HG02885 (cell line): ENCODE results near the gene SLC9A9.
"Not testable (repeated sequence)": the region's sequence is repeated elsewhere in the genome, so short reads cannot be mapped to it uniquely, and the experiment has no call there.

Experiments
- ATAC-seq: cut with Tn5 transposase; IDR thresholded peaks from one replicate; pipeline ENCODE4 v1.9.1; 2021; ENCODE audit warnings: mild to moderate bottlenecking; ENCODE audit not compliant: unreplicated experiment, poor library complexity

Gene SLC9A9

GRCh38 chr3:143313025-143313892 lies 535.0 kb downstream of the SLC9A9 start:
- ATAC-seq = no peak

- no peak for ATAC-seq
Observed at GRCh38 chr3:143311096-143311495, 537.2 kb downstream of the SLC9A9 start.

- no peak for ATAC-seq
Observed at GRCh38 chr3:143309705-143310104, 538.6 kb downstream of the SLC9A9 start.

- ATAC-seq = peak; percentile 80
Observed at GRCh38 chr3:143307613-143308183, 540.6 kb downstream of the SLC9A9 start.

GRCh38 chr3:143306407-143306806 lies 541.9 kb downstream of the SLC9A9 start:
- ATAC-seq = no peak

- ATAC-seq = no peak
Observed at GRCh38 chr3:143302638-143303171, 545.6 kb downstream of the SLC9A9 start.

- ATAC-seq = no peak
Observed at GRCh38 chr3:143301031-143301901, 547.0 kb downstream of the SLC9A9 start.

- ATAC-seq = no peak
Observed at GRCh38 chr3:143298886-143299535, 549.3 kb downstream of the SLC9A9 start.

- ATAC-seq = peak; percentile 28
Observed at GRCh38 chr3:143298380-143298779, 549.9 kb downstream of the SLC9A9 start.

GRCh38 chr3:143295201-143296080 lies 552.8 kb downstream of the SLC9A9 start:
- ATAC-seq = peak; percentile 40

- ATAC-seq = peak; percentile 77
Observed at GRCh38 chr3:143294188-143294587, 554.1 kb downstream of the SLC9A9 start.

- ATAC-seq = no peak
Observed at GRCh38 chr3:143291836-143292447, 556.3 kb downstream of the SLC9A9 start.

GRCh38 chr3:143288944-143289343 lies 559.3 kb downstream of the SLC9A9 start:
- no peak for ATAC-seq

- ATAC-seq = no peak
Observed at GRCh38 chr3:143287403-143287802, 560.9 kb downstream of the SLC9A9 start.

GRCh38 chr3:143286392-143287010 lies 561.8 kb downstream of the SLC9A9 start:
- ATAC-seq = no peak

GRCh38 chr3:143283432-143284128 lies 564.7 kb downstream of the SLC9A9 start:
- no peak for ATAC-seq

GRCh38 chr3:143280984-143281383 lies 567.3 kb downstream of the SLC9A9 start:
- no peak for ATAC-seq

- not testable (repeated sequence) for ATAC-seq
Observed at GRCh38 chr3:143279567-143279966, 568.7 kb downstream of the SLC9A9 start.
